Right cardiac atrium (tissue), 5 donors: ENCODE results near the gene LAMA5. TPM values are rescaled to one million over a fixed set of nuclear protein-coding genes. Genes with fewer than 3 reads are reported as not detected.
A peak's percentile ranks its signal among the peaks of the same experiment; 100 is the strongest.

Experiments used
- ATAC-seq, 2 donors: fragments of 200-7000 bp; cut with Tn5 transposase; one replicate each; pipeline versions ENCODE4 v1.8.0 to v1.9.1; 2020; ENCODE audit warnings: moderate library complexity in 2 of 2, mild to moderate bottlenecking in 1 of 2
- DNase-seq, 3 donors: peaks; one replicate each; pipeline ENCODE4 v3.0.0-alpha.2; 2020
- H3K27ac ChIP-seq: one replicate; pipeline ENCODE4 v1.5.1; 2013; ENCODE audit warnings: mild to moderate bottlenecking, low read length, control low read depth, moderate library complexity
- H3K27me3 ChIP-seq: one replicate; pipeline ENCODE4 v1.6.1; 2013; ENCODE audit not compliant: control insufficient read depth, insufficient read depth
- H3K4me1 ChIP-seq: one replicate; pipeline ENCODE4 v1.6.1; 2013; ENCODE audit warnings: low read length; ENCODE audit not compliant: control insufficient read depth, insufficient read depth
- H3K4me3 ChIP-seq: one replicate; pipeline ENCODE4 v1.5.1; 2013; ENCODE audit warnings: low read length, control low read depth
- H3K9me3 ChIP-seq: one replicate; pipeline ENCODE4 v1.6.1; 2013; ENCODE audit warnings: low read length; ENCODE audit not compliant: control insufficient read depth
- WGBS: extraction: QIAGEN DNeasy Blood & Tissue Kit; methylation state at CpG from one replicate; pipeline ENCODE4 v1.1.7; 2013; 5-methylcytosine and 5-hydroxymethylcytosine counted together
- intact Hi-C, 4 donors: fragments of 100-400 bp; cut with DNase I; formaldehyde crosslinking; loops; one replicate each; pipeline versions ENCODE4 v1.11.0 to v1.14.0; 2022 to 2023
- polyA plus RNA-seq: library from polyadenylated mRNA; stranded (reverse); fragments of 200-250 nt; gene quantifications from one replicate; pipeline ENCODE4 v1.2.3, GENCODE V29; 2013
- total RNA-seq, 4 donors: library from RNA; stranded (reverse); fragmentation: NEBNext Ultra II Directional; extraction: Animal tissue kit (Norgen Biotek cat#: 25700); gene quantifications; one replicate each; pipeline ENCODE4 v1.2.1, GENCODE V29; 2021
- donor health status: healthy with polysubstance abuse.
- donor health status: DM: no; HTN: yes; CAD: no.
- donor health status: DM: no; HTN: no; CAD: no.
- donor health status: DM: no; HTN: yes; CAD: no; lungs with severe emphysema.
- donor health status: DM: yes; HTN: yes; CAD: no.

Gene LAMA5
- total and polyA plus RNA-seq, 5 donors: 77.4 to 97.9 (median 88.6) TPM

DNA sequence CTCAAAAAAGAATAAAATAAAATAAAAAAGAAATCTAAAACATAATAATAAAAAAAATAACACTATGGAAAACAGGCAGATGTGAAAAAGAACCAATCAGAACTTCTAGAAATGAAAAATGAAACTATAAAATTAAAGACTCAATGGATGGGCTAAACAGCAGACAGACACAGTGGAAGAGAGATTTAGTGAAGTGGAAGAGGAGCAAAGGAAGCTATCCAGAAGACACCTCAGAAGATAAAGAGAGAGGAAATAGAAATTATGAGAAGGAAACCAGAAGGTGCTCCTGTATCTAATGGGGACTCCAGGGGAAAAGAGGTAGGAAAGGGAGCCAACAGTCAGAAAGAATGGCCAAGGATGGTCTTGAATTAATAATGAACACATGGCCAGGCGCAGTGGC lies 18.5 kb downstream of the LAMA5 start:
- no peak overlapping the region for H3K27ac ChIP-seq
- ATAC-seq: no peak
- no peak for DNase-seq
- no peaks in the 10 kb centered on the region for H3K9me3 ChIP-seq
- H3K4me1 ChIP-seq: no peaks in the 10 kb centered on the region
- no peak overlapping the region for H3K4me3 ChIP-seq
- intact Hi-C loops: loop anchor here in 1 of 4 donors (5.0 kb wide), 1 partner anchor 34 kb away; no protein-coding TSS in a partner anchor
- no peaks in the 10 kb centered on the region for H3K27me3 ChIP-seq
- 59% methylated on average over 1 of the region's 1 CpG for WGBS

DNA sequence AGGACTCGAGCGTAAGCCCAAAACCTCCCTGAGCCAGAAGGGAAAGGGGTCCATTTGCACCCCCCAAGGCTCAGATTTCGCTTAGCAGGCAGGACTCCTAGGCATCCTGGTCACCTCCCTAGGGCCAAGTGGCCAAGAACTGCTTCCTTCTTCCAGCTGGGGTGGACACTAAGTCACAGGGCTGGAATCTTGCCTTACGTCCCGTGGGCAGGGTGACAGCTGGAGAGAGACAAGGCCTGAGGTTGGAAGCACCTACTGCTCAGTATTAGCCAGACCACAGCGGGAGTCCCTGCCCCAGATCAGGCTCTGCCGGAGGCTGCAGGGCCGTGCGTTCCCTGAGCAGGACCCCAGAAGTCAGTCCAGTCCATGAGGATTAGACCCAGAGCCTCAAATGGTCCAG lies 19.7 kb downstream of the LAMA5 start:
- 77% methylated on average over 9 of the region's 9 CpGs for WGBS
- Histone ChIP-seq H3K27ac (no peak overlapping the region), H3K9me3 (no peaks in the 10 kb centered on the region), H3K4me3 (no peak overlapping the region), H3K4me1 (no peaks in the 10 kb centered on the region), H3K27me3 (no peaks in the 10 kb centered on the region)
- ATAC-seq: no peak
- DNase-seq: no peak
- intact Hi-C loops: loop anchor here in 1 of 4 donors (5.0 kb wide), 1 partner anchor 35 kb away; no protein-coding TSS in a partner anchor

DNA sequence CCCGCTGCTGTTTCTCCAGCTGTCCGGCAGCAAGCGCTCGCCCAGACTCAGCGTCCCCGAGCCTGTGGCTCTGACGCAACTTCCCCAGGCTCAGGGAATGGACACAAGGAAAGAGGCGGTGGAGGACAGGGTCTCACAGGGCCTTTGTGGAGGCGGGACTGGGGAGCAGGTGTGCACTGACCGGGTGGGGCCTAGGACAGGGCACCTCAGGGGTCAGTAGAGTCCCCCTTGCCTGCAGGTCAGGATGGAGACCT lies 20.0 kb downstream of the LAMA5 start:
- WGBS: 93% methylated on average over 10 of the region's 10 CpGs
- ATAC-seq: no peak
- Histone ChIP-seq H3K9me3 (no peaks in the 10 kb centered on the region), H3K4me3 (no peak overlapping the region), H3K4me1 (no peaks in the 10 kb centered on the region), H3K27ac (no peak overlapping the region), H3K27me3 (no peaks in the 10 kb centered on the region)
- DNase-seq: peak in 2 of 3 donors; percentile 22 to 36
- intact Hi-C loops: loop anchor here in 1 of 4 donors (5.0 kb wide), 1 partner anchor 35 kb away; no protein-coding TSS in a partner anchor

DNA sequence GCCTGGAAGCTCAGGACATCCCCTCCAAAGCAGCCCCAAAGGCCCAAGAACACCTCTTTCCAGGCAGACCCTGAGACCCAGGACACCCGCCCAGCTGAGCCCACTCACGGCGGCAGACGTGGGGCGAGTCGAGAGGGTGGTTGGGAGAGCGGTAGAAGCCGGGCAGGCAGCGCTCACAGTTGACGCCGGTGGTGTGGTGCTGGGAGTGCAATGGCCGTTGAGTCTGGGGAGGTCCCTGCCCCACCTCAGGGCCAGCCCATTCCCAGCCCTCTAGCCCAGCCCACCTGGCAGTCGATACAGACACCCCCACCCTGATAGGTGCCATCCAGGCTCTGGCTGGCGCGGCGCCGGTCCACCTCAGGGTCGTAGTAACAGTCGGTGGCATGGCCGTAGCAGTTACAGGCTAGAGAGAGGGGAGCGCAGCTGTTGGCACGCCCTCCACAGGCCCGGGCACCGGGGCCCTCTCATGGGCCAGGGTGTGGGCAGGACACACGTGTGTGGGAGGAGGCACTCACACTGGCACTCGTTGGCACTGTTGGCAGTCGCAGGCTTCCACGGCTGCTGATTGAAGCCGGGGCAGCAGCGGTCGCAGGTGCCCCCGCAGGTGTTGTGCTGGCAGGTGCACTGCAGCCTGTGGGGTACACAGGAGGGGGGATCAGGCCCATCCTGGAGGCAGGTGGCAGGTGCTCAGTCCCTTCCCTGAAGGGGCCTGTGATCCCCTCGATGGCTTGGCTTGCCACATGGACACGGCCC lies 20.5 kb downstream of the LAMA5 start:
- no peaks in the 10 kb centered on the region for H3K27me3 ChIP-seq
- ATAC-seq (peak; percentile 22 to 24), DNase-seq (peak; percentile 10 to 54 (median 34))
- intact Hi-C loops: loop anchor here in 1 of 4 donors (5.0 kb wide), 1 partner anchor 36 kb away; no protein-coding TSS in a partner anchor
- no peak overlapping the region for H3K4me3 ChIP-seq
- H3K27ac ChIP-seq: no peak overlapping the region
- H3K9me3 ChIP-seq: no peaks in the 10 kb centered on the region
- WGBS: 92% methylated on average over 34 of the region's 34 CpGs
- H3K4me1 ChIP-seq: no peaks in the 10 kb centered on the region

DNA sequence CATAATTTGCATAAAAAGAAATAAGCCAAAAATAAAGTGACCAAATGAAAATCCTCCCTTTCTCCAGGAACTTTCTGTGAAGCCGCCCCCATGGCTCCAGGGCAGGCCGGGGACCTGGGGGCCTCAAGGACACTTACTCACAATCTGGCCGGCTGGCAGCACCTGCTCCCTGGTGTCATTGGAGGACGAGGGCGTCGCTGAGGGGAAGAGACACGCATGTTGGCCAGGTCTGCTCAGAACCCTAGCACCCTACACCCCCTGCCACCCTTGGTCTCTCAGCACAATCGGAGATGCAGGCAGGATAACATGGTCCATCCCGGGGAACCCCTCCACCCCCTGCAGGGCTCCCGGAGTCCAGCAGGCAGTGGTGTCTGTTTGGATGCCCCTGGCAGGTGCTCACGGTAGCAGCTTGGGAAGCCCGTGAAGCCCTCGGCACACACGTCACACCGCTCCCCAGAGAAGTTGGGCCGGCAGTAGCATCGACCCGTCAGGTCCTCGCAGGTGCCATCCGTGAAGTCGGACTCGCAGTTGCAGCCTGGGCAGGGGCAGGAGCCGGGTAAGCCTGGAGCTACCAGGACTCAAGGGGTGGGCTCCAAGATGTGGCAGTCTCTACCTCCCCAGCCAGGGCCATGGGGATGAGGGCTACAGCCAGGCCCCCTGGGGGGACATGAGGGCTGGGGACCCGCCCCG lies 21.3 kb downstream of the LAMA5 start:
- Histone ChIP-seq H3K27ac (no peak overlapping the region), H3K9me3 (no peaks in the 10 kb centered on the region), H3K27me3 (no peaks in the 10 kb centered on the region), H3K4me3 (no peak overlapping the region), H3K4me1 (no peaks in the 10 kb centered on the region)
- WGBS: 85% methylated on average over 25 of the region's 25 CpGs
- peak in 2 of 3 donors; percentile 32 to 36 for DNase-seq
- ATAC-seq: peak; percentile 4 to 28
- intact Hi-C loops: loop anchor here in 1 of 4 donors (5.0 kb wide), 1 partner anchor 36 kb away; no protein-coding TSS in a partner anchor

DNA sequence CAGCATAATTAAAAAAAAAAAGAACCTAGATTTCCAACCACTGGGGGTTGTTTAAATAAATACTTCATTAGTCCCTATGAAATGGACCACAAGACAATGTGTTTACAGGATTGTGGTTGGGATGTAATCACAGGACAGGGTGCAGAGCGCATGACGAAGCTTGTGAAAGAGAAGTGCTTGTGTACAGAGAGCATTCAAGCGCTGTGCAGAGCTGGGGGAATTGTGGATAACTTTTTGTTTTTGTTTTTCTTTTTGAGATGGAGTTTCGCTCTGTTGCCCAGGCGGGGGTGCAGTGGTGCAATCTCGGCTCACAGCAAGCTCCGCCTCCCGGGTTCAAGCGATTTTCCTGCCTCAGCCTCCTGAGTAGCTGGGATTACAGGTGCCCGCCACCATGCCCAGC lies 22.3 kb downstream of the LAMA5 start:
- intact Hi-C loops: loop anchor here in 1 of 4 donors (5.0 kb wide), 1 partner anchor 38 kb away; no protein-coding TSS in a partner anchor
- Histone ChIP-seq H3K9me3 (no peaks in the 10 kb centered on the region), H3K27me3 (no peaks in the 10 kb centered on the region), H3K4me1 (no peaks in the 10 kb centered on the region), H3K27ac (no peak overlapping the region), H3K4me3 (no peak overlapping the region)
- WGBS: 90% methylated on average over 10 of the region's 10 CpGs
- ATAC-seq: no peak
- peak in 1 of 3 donors; percentile 13 for DNase-seq

DNA sequence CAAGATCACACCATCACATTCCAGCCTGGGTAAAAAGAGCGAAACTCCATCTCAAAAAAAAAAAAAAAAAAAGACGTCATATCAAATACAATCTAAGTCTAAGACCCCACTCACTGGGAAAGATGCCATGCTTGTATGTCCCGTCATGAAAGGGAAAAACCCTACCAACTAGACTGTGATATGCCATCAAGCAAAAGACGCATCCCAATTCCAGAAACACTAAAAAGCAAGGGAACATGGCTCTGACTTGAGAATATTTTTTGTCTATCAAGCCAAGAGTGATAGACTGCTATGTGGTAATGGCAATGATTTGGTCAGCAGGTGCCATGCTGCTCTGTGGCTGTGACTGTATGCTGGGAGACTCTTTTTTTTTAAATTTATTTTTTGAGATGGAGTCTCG lies 23.0 kb downstream of the LAMA5 start:
- H3K4me3 ChIP-seq: no peak overlapping the region
- no peaks in the 10 kb centered on the region for H3K9me3 ChIP-seq
- H3K4me1 ChIP-seq: no peaks in the 10 kb centered on the region
- 95% methylated on average over 5 of the region's 5 CpGs for WGBS
- H3K27ac ChIP-seq: no peak overlapping the region
- no peak for ATAC-seq
- no peak for DNase-seq
- H3K27me3 ChIP-seq: no peaks in the 10 kb centered on the region
- intact Hi-C loops: no loop called here

DNA sequence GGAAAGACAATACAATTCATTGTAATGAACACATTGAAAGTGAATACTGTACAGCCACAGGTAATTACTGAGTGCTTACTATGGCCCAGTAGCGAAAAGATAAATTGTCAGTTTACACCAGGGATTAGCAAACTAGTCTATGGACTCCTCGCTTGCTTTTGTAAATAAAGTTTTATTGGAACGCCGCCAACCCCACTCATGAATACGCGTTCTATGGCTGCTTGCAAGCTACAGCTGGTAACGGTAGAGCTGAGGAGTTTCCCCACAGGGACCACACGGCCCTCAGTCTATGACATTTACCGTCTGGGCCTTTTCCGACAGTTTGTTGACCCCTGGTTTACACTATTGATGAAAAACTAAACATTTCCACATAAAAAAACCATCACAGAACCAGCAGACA lies 24.2 kb downstream of the LAMA5 start:
- DNase-seq (no peak), ATAC-seq (no peak)
- Histone ChIP-seq H3K27ac (no peak overlapping the region), H3K4me1 (no peaks in the 10 kb centered on the region), H3K4me3 (no peak overlapping the region), H3K27me3 (no peaks in the 10 kb centered on the region), H3K9me3 (no peaks in the 10 kb centered on the region)
- 75% methylated on average over 10 of the region's 10 CpGs for WGBS
- intact Hi-C loops: no loop called here

DNA sequence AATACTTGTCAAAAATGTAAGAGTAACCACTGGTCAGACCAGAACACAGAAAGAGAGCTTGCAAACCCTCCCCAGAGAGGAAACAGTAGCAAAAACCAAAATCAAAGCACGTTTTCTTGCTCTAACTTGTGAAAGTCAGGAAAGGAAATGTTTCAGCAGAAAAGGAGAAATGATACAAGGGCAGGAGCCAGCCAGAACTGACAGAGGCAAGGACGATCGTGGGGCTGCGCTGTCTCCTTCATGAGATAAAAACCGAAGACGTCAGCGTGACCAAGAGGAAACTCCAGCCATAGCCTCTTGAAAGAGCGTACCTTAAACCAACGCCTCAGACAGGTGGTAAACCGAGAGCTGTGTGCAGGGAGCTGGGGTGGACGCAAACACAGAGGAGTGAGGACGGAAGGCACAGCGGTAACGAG lies 27.5 kb downstream of the LAMA5 start:
- ATAC-seq (no peak), DNase-seq (no peak)
- no peaks in the 10 kb centered on the region for H3K27me3 ChIP-seq
- H3K4me1 ChIP-seq: no peaks in the 10 kb centered on the region
- 66% methylated on average over 14 of the region's 14 CpGs for WGBS
- intact Hi-C loops: no loop called here
- no peak overlapping the region for H3K4me3 ChIP-seq
- H3K9me3 ChIP-seq: no peaks in the 10 kb centered on the region
- H3K27ac ChIP-seq: no peak overlapping the region

DNA sequence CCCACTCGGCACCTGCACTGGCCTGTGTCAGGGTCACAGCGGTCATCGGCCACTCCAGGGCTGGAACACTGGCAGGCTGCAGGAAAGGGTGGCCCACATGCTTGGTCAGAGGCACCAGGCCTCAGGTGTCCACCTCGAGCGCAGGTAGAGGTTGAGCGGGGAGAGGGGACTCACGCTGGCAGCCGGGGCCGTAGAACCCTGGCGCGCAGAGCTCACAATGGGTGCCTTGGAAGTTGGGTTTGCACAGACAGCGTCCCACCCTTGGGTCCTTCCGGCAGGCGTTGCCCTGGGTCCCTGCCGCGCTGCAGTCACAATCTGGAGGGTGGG lies 28.9 kb downstream of the LAMA5 start:
- Histone ChIP-seq H3K4me1 (no peaks in the 10 kb centered on the region), H3K4me3 (no peak overlapping the region), H3K9me3 (no peaks in the 10 kb centered on the region), H3K27me3 (no peaks in the 10 kb centered on the region), H3K27ac (no peak overlapping the region)
- 94% methylated on average over 16 of the region's 16 CpGs for WGBS
- intact Hi-C loops: no loop called here
- DNase-seq: peak in 1 of 3 donors; percentile 30
- ATAC-seq: peak in 1 of 2 donors; percentile 4

DNA sequence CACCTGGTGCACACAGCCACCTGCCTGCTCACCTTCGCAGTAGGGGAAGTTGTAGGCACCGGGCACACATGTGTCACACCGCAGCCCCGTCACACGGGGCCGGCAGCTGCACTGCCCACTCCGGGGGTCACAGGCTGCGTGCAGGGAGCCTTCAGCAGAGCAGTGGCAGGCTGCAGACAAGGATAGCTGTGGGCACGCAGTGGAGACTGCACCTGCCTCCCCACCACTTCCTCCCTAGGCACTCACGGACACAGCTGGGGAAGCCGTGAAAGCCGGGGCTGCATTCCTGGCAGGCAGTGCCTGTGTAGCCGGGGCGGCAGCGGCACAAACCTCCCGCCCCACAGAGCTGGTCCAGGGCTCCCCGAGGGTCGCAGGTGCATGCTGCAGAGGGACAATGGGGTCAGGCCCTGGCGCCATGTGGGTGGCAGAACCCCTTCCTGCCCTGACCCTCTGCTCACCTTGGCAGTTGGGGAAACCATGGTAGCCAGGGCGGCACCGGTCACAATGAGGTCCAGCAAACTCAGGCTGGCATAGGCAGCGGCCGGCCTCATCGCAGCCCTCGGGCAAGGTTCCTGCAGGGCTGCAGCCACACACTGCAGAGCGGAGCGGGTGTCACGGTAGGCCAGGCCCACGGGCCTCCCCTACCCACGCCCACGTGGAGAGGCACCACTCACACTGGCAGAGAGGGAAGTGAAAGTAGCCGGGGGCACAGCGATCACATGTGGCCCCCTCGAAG lies 29.4 kb downstream of the LAMA5 start:
- WGBS: 88% methylated on average over 34 of the region's 34 CpGs
- Histone ChIP-seq H3K4me3 (no peak overlapping the region), H3K27ac (no peak overlapping the region), H3K4me1 (no peaks in the 10 kb centered on the region), H3K27me3 (no peaks in the 10 kb centered on the region), H3K9me3 (no peaks in the 10 kb centered on the region)
- intact Hi-C loops: no loop called here
- ATAC-seq (peak in 1 of 2 donors; percentile 9), DNase-seq (peak in 2 of 3 donors; percentile 34 to 39)
